ENCODE results near the gene ART5. TPM values are rescaled to one million over a fixed set of nuclear protein-coding genes. Genes with fewer than 3 reads are reported as not detected.

ART5 gene
- total RNA-seq, 1 experiment from 2014 or later, result 4.5 TPM

- Mint-ChIP-seq H3K27me3 (ENCODE audit: low read depth) (no peaks in the 10 kb centered on the region), H3K9me3 (no peaks in the 10 kb centered on the region), H3K4me3 (no peak overlapping the region), H3K27ac (no peak overlapping the region), H3K4me1 (no peaks in the 10 kb centered on the region), H3K36me3 (peaks cover 82% of the 10 kb centered on the region)
- no peak for DNase-seq (ENCODE audit: low spot score)
- ATAC-seq, result no peak
- ChIA-PET CTCF (interaction anchor here (0.7 to 1.2 kb wide), 4 partner anchors 10 to 172 kb away, joined by 3 to 4 read pairs (median 4); partner anchors contain the start of gene STIM1), POLR2A (interaction anchor here (0.6 kb wide), 1 partner anchor 19 kb away, joined by 10 read pairs; no protein-coding TSS in a partner anchor)
- TF ChIP-seq SMAD4 (CRISPR knock-in tag; IDR thresholded peaks at IDR 0.05), result no peak
- no peak for TF ChIP-seq CDX4 (CRISPR knock-in tag; IDR thresholded peaks at IDR 0.05; ENCODE audit: borderline replicate concordance)
- TF ChIP-seq E2F4 (CRISPR knock-in tag; IDR thresholded peaks at IDR 0.05; ENCODE audit: borderline replicate concordance, low read depth), result no peak
- no peak for TF ChIP-seq FOXP1 (CRISPR knock-in tag; IDR thresholded peaks at IDR 0.05; ENCODE audit: borderline replicate concordance)
Measured at GRCh38 chr11:3683039-3683438, 41.2 kb upstream of the ART5 start.

- Mint-ChIP-seq H3K9me3 (no peaks in the 10 kb centered on the region), H3K4me3 (no peak overlapping the region), H3K27me3 (ENCODE audit: low read depth) (no peaks in the 10 kb centered on the region), H3K36me3 (peaks cover 81% of the 10 kb centered on the region), H3K27ac (no peak overlapping the region), H3K4me1 (no peaks in the 10 kb centered on the region)
- CTCF ChIA-PET, result interaction anchor here (0.7 kb wide), 1 partner anchor 11 kb away, joined by 6 read pairs; no protein-coding TSS in a partner anchor
- ATAC-seq (no peak), DNase-seq (ENCODE audit: low spot score) (no peak)
- POLR2A ChIA-PET, result no interaction called here
- TF ChIP-seq AFF4 (CRISPR knock-in tag; IDR thresholded peaks at IDR 0.05; ENCODE audit: borderline replicate concordance) (no peak), EMX1 (CRISPR knock-in tag; IDR thresholded peaks at IDR 0.05) (no peak), ZNF219 (CRISPR knock-in tag; IDR thresholded peaks at IDR 0.05; ENCODE audit: borderline replicate concordance) (no peak), ZNF263 (CRISPR knock-in tag; IDR thresholded peaks at IDR 0.05; ENCODE audit: low read depth) (no peak), PRRX2 (CRISPR knock-in tag; IDR thresholded peaks at IDR 0.05) (no peak), ZMAT4 (CRISPR knock-in tag; IDR thresholded peaks at IDR 0.05) (no peak), HMGXB4 (CRISPR knock-in tag; IDR thresholded peaks at IDR 0.05) (no peak), E2F5 (CRISPR knock-in tag; IDR thresholded peaks at IDR 0.05) (no peak), CREM (CRISPR knock-in tag; IDR thresholded peaks at IDR 0.05) (no peak), PRDM15 (CRISPR knock-in tag; IDR thresholded peaks at IDR 0.05) (no peak), ARID4B (CRISPR knock-in tag; IDR thresholded peaks at IDR 0.05; ENCODE audit: borderline replicate concordance) (no peak)
Measured at GRCh38 chr11:3679077-3679476, 37.3 kb upstream of the ART5 start.
